Endothelial cell of umbilical vein (primary cell): ENCODE data around the gene ARHGAP31. TPM values are rescaled to one million over a fixed set of nuclear protein-coding genes. Genes with fewer than 3 reads are reported as not detected.

Experiments
- BruUV-seq: library from RNA; stranded (reverse); fragments of 400-500 nt; replicated peaks from 2 replicates; lab custom pipeline; 2021; lab: Mats Ljungman, UMichigan
- CTCF ChIA-PET: fragments of 300-600, 350-600 bp; sonication (Branson Sonifier 250); formaldehyde crosslinking; loops from one replicate; lab custom pipeline; 2021; ENCODE audit warnings: antibody characterized with exemption, inconsistent platforms; lab: Charles Lee
- POLR2A ChIA-PET: fragments of 300-600, 350-600 bp; sonication (Branson Sonifier 250); formaldehyde crosslinking; loops from one replicate; lab custom pipeline; 2021; ENCODE audit warnings: antibody characterized with exemption, inconsistent platforms; lab: Charles Lee
- DNase-seq: peaks from one replicate; pipeline ENCODE4 v3.0.0-alpha.2; 2011; ENCODE audit warnings: low read depth, low spot score
- FAIRE-seq: peaks from 2 replicates; lab custom pipeline; 2011; peaks lifted over from hg19 to GRCh38; lab: Jason Lieb, UNC
- H2AFZ ChIP-seq: 2 replicates; pipeline ENCODE4 v1.6.0; 2012; ENCODE audit warnings: low read depth, low read length, control low read depth, inconsistent platforms
- H3K27ac ChIP-seq: 2 replicates; pipeline ENCODE4 v1.5.1; 2011; ENCODE audit warnings: low read depth, mild to moderate bottlenecking, control low read depth, low read length, moderate library complexity; ENCODE audit not compliant: insufficient read depth
- H3K27me3 ChIP-seq, 2 experiments: 2 replicates each; pipeline versions ENCODE4 v1.6.0 to v1.6.1; 2011; ENCODE audit warnings: low read length in 2 of 2, mixed read lengths in 1 of 2; ENCODE audit not compliant: control insufficient read depth in 2 of 2, insufficient read depth in 2 of 2
- H3K36me3 ChIP-seq, 2 experiments: 2 replicates in 1 of 2; 3 replicates in 1 of 2; pipeline ENCODE4 v1.5.1; 2011; ENCODE audit warnings: low read length in 2 of 2, mild to moderate bottlenecking in 1 of 2, moderate library complexity in 1 of 2; ENCODE audit not compliant: control insufficient read depth in 2 of 2, insufficient read depth in 2 of 2; ENCODE audit errors: extremely low read depth in 1 of 2
- H3K4me1 ChIP-seq: 3 replicates; pipeline ENCODE4 v1.5.1; 2011; ENCODE audit warnings: mild to moderate bottlenecking, low read length; ENCODE audit not compliant: control insufficient read depth, insufficient read depth; ENCODE audit errors: extremely low read depth
- H3K4me2 ChIP-seq: 2 replicates; pipeline ENCODE4 v1.6.1; 2011; ENCODE audit warnings: low read length, control low read depth, mixed read lengths; ENCODE audit not compliant: insufficient read depth
- H3K4me3 ChIP-seq, 3 experiments: fragments of 200-600 bp in 1 of 3; sonication (generic), shearing (Covaris generic) in 1 of 3; replicated peaks in 1 of 3; 2 replicates each; pipeline ENCODE4 v1.5.1; 2011 to 2016; ENCODE audit warnings: control low read depth in 3 of 3, low read length in 3 of 3, mild to moderate bottlenecking in 2 of 3, inconsistent platforms in 1 of 3, low read depth in 1 of 3, moderate library complexity in 1 of 3; ENCODE audit not compliant: insufficient read depth in 1 of 3
- H3K79me2 ChIP-seq: 2 replicates; pipeline ENCODE4 v1.6.0; 2012; ENCODE audit warnings: low read length, inconsistent platforms; ENCODE audit not compliant: control insufficient read depth, insufficient read depth
- H3K9ac ChIP-seq: replicated peaks from 2 replicates; pipeline ENCODE3; 2011; ENCODE audit warnings: low read length, control low read depth; ENCODE audit not compliant: insufficient read depth; ENCODE audit errors: extremely low read depth
- H3K9me1 ChIP-seq: replicated peaks from 3 replicates; pipeline ENCODE4 v1.6.0; 2011; ENCODE audit warnings: mild to moderate bottlenecking, low read length; ENCODE audit not compliant: control insufficient read depth, insufficient read depth; ENCODE audit errors: extremely low read depth
- H3K9me3 ChIP-seq: replicated peaks from 2 replicates; pipeline ENCODE4 v1.5.1; 2012; ENCODE audit warnings: low read length, inconsistent platforms; ENCODE audit not compliant: control insufficient read depth, insufficient read depth
- H4K20me1 ChIP-seq: replicated peaks from 2 replicates; pipeline ENCODE3; 2011; ENCODE audit warnings: mild to moderate bottlenecking, low read length; ENCODE audit not compliant: control insufficient read depth, insufficient read depth; ENCODE audit errors: extremely low read depth
- CTCF ChIP-seq, 2 donors: IDR thresholded peaks; 1 replicate in 1 of 2; 2 replicates in 1 of 2; pipeline ENCODE4 v1.5.1; 2011; ENCODE audit warnings: low read length in 2 of 2, mild to moderate bottlenecking in 2 of 2, moderate library complexity in 2 of 2, control low read depth in 1 of 2, inconsistent platforms in 1 of 2, low read depth in 1 of 2; ENCODE audit not compliant: insufficient read depth in 1 of 2; ENCODE audit errors: extremely low read depth in 1 of 2
- EZH2 ChIP-seq: IDR thresholded peaks from 2 replicates; pipeline ENCODE4 v1.6.1; 2012; ENCODE audit warnings: borderline replicate concordance, low read depth, mild to moderate bottlenecking, moderate library complexity, low read length, inconsistent platforms; ENCODE audit not compliant: severe bottlenecking
- FOS ChIP-seq: IDR thresholded peaks from 2 replicates; pipeline ENCODE4 v1.6.1; 2011; ENCODE audit warnings: mild to moderate bottlenecking, low read length, moderate library complexity, borderline replicate concordance; ENCODE audit not compliant: insufficient read depth
- GATA2 ChIP-seq: IDR thresholded peaks from 2 replicates; pipeline ENCODE4 v1.7.0; 2011; ENCODE audit warnings: low read depth, mild to moderate bottlenecking, moderate library complexity, mixed read lengths, low read length; ENCODE audit not compliant: insufficient read length, insufficient read depth
- JUN ChIP-seq: IDR thresholded peaks from 2 replicates; pipeline ENCODE4 v1.6.1; 2011; ENCODE audit warnings: borderline replicate concordance, low read depth; ENCODE audit not compliant: insufficient read length, insufficient read depth
- MAX ChIP-seq: IDR thresholded peaks from 2 replicates; pipeline ENCODE4 v1.6.1; 2011; ENCODE audit not compliant: insufficient read depth, insufficient read length
- MYC ChIP-seq: IDR thresholded peaks from one replicate; pipeline ENCODE4 v1.6.1; 2011; ENCODE audit warnings: mild to moderate bottlenecking, low read depth, low read length
- POLR2A ChIP-seq: IDR thresholded peaks from 2 replicates; pipeline ENCODE4 v1.6.1; 2012; ENCODE audit warnings: low read depth, mild to moderate bottlenecking, control low read depth, low read length
- POLR2AphosphoS5 ChIP-seq: IDR thresholded peaks from 2 replicates; pipeline ENCODE4 v1.6.1; 2012; ENCODE audit warnings: low read depth, mild to moderate bottlenecking, control low read depth, low read length, moderate library complexity; ENCODE audit not compliant: insufficient read depth
- dilution Hi-C: fragments of 300-500 bp; cut with MboI; formaldehyde crosslinking; loops from one replicate; pipeline ENCODE4 v1.15.0; 2019; ENCODE audit warnings: low sequenced_read_pairs; ENCODE audit not compliant: extremely low pct_ligation_motif_present
- intact Hi-C: fragments of 100-400 bp; cut with micrococcal nuclease; formaldehyde crosslinking; loops from one replicate; pipeline ENCODE4 v1.10.0; 2022
- polyA plus RNA-seq, 4 experiments: library from polyadenylated mRNA; depleted of rRNA in 3 of 4; stranded (reverse) in 3 of 4; unstranded in 1 of 4; fragments of >200 nt; gene quantifications; 2 replicates each; pipeline versions ENCODE4 v1.2.1 to v1.2.3, GENCODE V29; 2011 to 2012; ENCODE audit warnings: missing spikeins in 1 of 4
- total RNA-seq: library from RNA; stranded (reverse); gene quantifications from 2 replicates; pipeline ENCODE4 v1.2.3, GENCODE V29; 2021

ARHGAP31 gene
- total and polyA plus RNA-seq, 2 donors (not counting 3 experiments of a cell fraction or from before 2014, with no cell fraction given) = 25.5 to 65.8 TPM

GRCh38 chr3:119333773-119334509 lies 39.8 kb downstream of the ARHGAP31 start:
- Histone ChIP-seq H3K27ac (no peak overlapping the region), H3K9me3 (no peaks in the 10 kb centered on the region), H3K9me1 (peaks cover 2% of the 10 kb centered on the region), H3K4me1 (no peaks in the 10 kb centered on the region), H4K20me1 (peaks cover 3% of the 10 kb centered on the region), H2AFZ (no peak overlapping the region), H3K27me3 (no peaks in the 10 kb centered on the region), H3K4me2 (no peak overlapping the region), H3K79me2 (peaks cover 69% of the 10 kb centered on the region), H3K36me3 (peaks cover 2 to 4% of the 10 kb centered on the region in 2 experiments), H3K9ac (no peak overlapping the region), H3K4me3 (no peak overlapping the region)
- DNase-seq (no peak), FAIRE-seq (no peak)
- ChIA-PET CTCF (interaction anchor here (2.7 to 2.8 kb wide), 2 partner anchors 12 to 16 kb away, joined by 9 to 12 read pairs; no protein-coding TSS in a partner anchor), POLR2A (no interaction called here)
- TF ChIP-seq JUN (no peak), POLR2AphosphoS5 (no peak), POLR2A (no peak), EZH2 (no peak), MAX (no peak), CTCF (IDR thresholded peaks at IDR 0.05; ENCODE audit: extremely low read depth in 1 of 2, insufficient read depth in 1 of 2, low read depth in 1 of 2, low read length in 2 of 2) (no peak), GATA2 (no peak), MYC (no peak), FOS (no peak)
- BruUV-seq = no TSS peak
- intact Hi-C loops (no loop called here), dilution Hi-C loops (no loop called here)
